C4-2B (cell line): ENCODE measurements around the gene PRRC2B.

Experiments
- ZFX ChIP-seq: fragments of 450-650 bp; IDR thresholded peaks from 2 replicates; pipeline ENCODE4 v1.6.1; 2017
- TF ChIP-seq, protein P1 (sequence below): fragments of 450-650 bp; conservative IDR thresholded peaks from 2 replicates; pipeline ENCODE4 v1.5.1; 2017; ENCODE audit warnings: mild to moderate bottlenecking

DNA sequence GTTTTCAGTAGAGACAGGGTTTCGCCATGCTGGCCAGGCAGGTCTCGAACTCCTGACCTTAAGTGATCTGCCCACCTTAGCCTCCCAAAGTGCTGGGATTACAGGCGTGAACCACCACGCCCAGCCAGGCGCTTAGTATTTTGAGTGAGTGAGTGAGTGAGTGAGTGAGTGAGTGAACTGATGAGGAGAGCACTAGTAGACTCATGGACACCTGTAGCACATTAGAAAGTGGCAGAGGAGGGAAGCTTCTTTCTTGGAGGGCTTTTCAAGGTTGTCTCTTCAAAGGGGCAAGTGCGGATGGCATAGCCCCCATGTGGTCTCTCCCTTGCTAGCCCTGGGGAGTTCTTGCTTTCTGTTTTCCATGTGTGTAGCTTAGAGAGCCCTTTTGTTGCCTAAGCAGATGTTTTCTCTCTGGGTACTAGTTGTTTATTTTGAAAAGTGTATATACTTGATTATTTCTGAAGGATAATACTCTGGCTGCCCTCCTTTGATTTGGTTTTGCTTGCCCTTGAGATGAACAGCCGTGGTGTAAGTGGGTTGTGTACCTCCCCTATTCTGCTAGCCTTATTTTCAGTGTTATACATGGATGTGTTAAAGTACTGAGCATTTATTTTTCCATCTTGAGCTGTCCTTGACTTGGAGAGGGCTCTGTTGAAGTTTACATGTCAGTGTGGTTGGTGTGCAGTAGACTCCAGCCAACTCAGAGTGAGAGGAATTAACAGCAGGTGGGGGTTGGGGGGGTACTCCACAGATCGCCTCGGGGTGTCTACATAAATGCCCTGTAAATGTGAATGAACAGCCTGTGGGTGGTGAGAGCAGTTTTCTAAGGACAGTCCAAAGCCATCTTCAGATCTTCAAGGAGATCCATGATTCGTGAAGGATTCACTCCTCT is 35.5 kb downstream of the PRRC2B start:
- TF ChIP-seq, protein P1, sequence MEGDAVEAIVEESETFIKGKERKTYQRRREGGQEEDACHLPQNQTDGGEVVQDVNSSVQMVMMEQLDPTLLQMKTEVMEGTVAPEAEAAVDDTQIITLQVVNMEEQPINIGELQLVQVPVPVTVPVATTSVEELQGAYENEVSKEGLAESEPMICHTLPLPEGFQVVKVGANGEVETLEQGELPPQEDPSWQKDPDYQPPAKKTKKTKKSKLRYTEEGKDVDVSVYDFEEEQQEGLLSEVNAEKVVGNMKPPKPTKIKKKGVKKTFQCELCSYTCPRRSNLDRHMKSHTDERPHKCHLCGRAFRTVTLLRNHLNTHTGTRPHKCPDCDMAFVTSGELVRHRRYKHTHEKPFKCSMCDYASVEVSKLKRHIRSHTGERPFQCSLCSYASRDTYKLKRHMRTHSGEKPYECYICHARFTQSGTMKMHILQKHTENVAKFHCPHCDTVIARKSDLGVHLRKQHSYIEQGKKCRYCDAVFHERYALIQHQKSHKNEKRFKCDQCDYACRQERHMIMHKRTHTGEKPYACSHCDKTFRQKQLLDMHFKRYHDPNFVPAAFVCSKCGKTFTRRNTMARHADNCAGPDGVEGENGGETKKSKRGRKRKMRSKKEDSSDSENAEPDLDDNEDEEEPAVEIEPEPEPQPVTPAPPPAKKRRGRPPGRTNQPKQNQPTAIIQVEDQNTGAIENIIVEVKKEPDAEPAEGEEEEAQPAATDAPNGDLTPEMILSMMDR, result no peak
- no peak for TF ChIP-seq ZFX
